Measurements from ENCODE around the gene CD19. TPM values are rescaled to one million over a fixed set of nuclear protein-coding genes. Genes with fewer than 3 reads are reported as not detected.
A peak's percentile ranks its signal among the peaks of the same experiment; 100 is the strongest.

Gene CD19
- total and polyA plus RNA-seq, 7 experiments from 2014 or later, result 0.22 to 3.0 (median 0.40) TPM

- Mint-ChIP-seq H3K4me1 (peaks cover 31 to 44% (median 42%) of the 10 kb centered on the region in 7 donors), H3K27me3 (no peaks in the 10 kb centered on the region), H3K36me3 (peaks cover 22 to 65% (median 37%) of the 10 kb centered on the region in 5 donors), H3K27ac (peak overlapping the region; percentile 80 to 98 (median 90)), H3K4me3 (peak overlapping the region; percentile 76 to 100 (median 96)), H3K9me3 (peaks cover 2 to 10% (median 8%) of the 10 kb centered on the region in 11 donors)
- peaks cover 0 to 68% (median 9%) of the 10 kb centered on the region in 3 experiments for H3K36me3 ChIP-seq (ENCODE audit: control insufficient read depth in 2 of 3, insufficient read depth in 3 of 3, low read length in 3 of 3)
- no peaks in the 10 kb centered on the region for H3K9me3 ChIP-seq (ENCODE audit: control insufficient read depth in 2 of 3, low read length in 3 of 3)
- H3K4me1 ChIP-seq (ENCODE audit: control insufficient read depth in 2 of 2, insufficient read depth in 2 of 2, low read length in 2 of 2), result peaks cover 31% of the 10 kb centered on the region in 2 donors
- ATAC-seq (no peak), DNase-seq (no peak)
- ChIA-PET CTCF (interaction anchor here (1.5 to 1.8 kb wide), 2 partner anchors 9 to 40 kb away, joined by 3 to 5 read pairs; partner anchors contain the start of gene SPNS1), POLR2A (interaction anchor here (0.5 to 8.7 kb wide), 9 partner anchors 7 to 990 kb away, joined by 3 to 194 read pairs (median 28); partner anchors contain the start of genes ASPHD1, NFATC2IP, RABEP2 and SPNS1)
- H3K4me3 ChIP-seq (ENCODE audit: low read length), result peak overlapping the region; percentile 98
- intact Hi-C loops (cut with micrococcal nuclease), result loop anchor here (2.0 kb wide), 2 partner anchors 25 to 29 kb away; no protein-coding TSS in a partner anchor
- no peaks in the 10 kb centered on the region for H3K27me3 ChIP-seq (ENCODE audit: control insufficient read depth in 2 of 2, insufficient read depth in 2 of 2, low read length in 2 of 2)
- H3K27ac ChIP-seq (ENCODE audit: low read depth, low read length), result peak overlapping the region; percentile 87
These were observed 51.9 kb downstream of the CD19 start for GRCh38 chr16:28983644-28984043.

- H3K4me1 ChIP-seq (ENCODE audit: control insufficient read depth in 2 of 2, insufficient read depth in 2 of 2, low read length in 2 of 2), result peaks cover 35% of the 10 kb centered on the region in 2 donors
These were observed 52.3 kb downstream of the CD19 start for GRCh38 chr16:28984091-28984490.

GRCh38 chr16:28984619-28985135 lies 52.9 kb downstream of the CD19 start, which contains the start of gene LAT:
Gene LAT, plus strand, starts transcription at chr16:28985052. Its CDS starts 366 bp downstream, at chr16:28985418.
- Mint-ChIP-seq H3K27me3 (no peaks in the 10 kb centered on the region), H3K36me3 (peaks cover 22 to 72% (median 43%) of the 10 kb centered on the region in 5 donors), H3K4me1 (peaks cover 41 to 54% (median 49%) of the 10 kb centered on the region in 7 donors), H3K4me3 (peak within 1 kb of the TSS; percentile 94 to 100 (median 98)), H3K9me3 (peaks cover 2 to 10% (median 8%) of the 10 kb centered on the region in 11 donors), H3K27ac (peak within 1 kb of the TSS; percentile 94 to 99 (median 97))
- Histone ChIP-seq H3K4me3 (ENCODE audit: low read length) (peak within 1 kb of the TSS; percentile 98), H3K27ac (ENCODE audit: low read depth, low read length) (peak within 1 kb of the TSS; percentile 87), H3K9me3 (ENCODE audit: control insufficient read depth in 2 of 3, low read length in 3 of 3) (no peaks in the 10 kb centered on the region), H3K27me3 (ENCODE audit: control insufficient read depth in 2 of 2, insufficient read depth in 2 of 2, low read length in 2 of 2) (no peaks in the 10 kb centered on the region), H3K36me3 (ENCODE audit: control insufficient read depth in 2 of 3, insufficient read depth in 3 of 3, low read length in 3 of 3) (peaks cover 0 to 66% (median 13%) of the 10 kb centered on the region in 3 experiments), H3K4me1 (ENCODE audit: control insufficient read depth in 2 of 2, insufficient read depth in 2 of 2, low read length in 2 of 2) (peaks cover 41% of the 10 kb centered on the region in 2 donors)
- DNase-seq (peak; percentile 67 to 87 (median 84)), ATAC-seq (peak; percentile 86)
- POLR2A ChIA-PET, result interaction anchor here (0.5 to 8.7 kb wide), 9 partner anchors 8 to 90 kb away, joined by 3 to 194 read pairs (median 28); partner anchors contain the start of genes NFATC2IP and SPNS1
- intact Hi-C loops (cut with micrococcal nuclease), result loop anchor here (2.0 to 5.0 kb wide), 3 partner anchors 24 to 57 kb away; partner anchors contain the start of gene RABEP2 (in 1 of the 2)
- CTCF ChIA-PET, result interaction anchor here (0.8 to 1.8 kb wide), 2 partner anchors 10 to 36 kb away, joined by 3 to 5 read pairs; partner anchors contain the start of gene SPNS1

More at GRCh38 chr16:28984091-28984490, 52.3 kb downstream of the CD19 start:
- intact Hi-C loops (cut with micrococcal nuclease), result loop anchor here (2.0 kb wide), 2 partner anchors 25 to 29 kb away; no protein-coding TSS in a partner anchor
- Mint-ChIP-seq H3K4me3 (peak overlapping the region; percentile 76 to 100 (median 97)), H3K4me1 (peaks cover 35 to 48% (median 43%) of the 10 kb centered on the region in 7 donors), H3K27ac (peak overlapping the region; percentile 80 to 98 (median 90)), H3K27me3 (no peaks in the 10 kb centered on the region), H3K36me3 (peaks cover 22 to 68% (median 40%) of the 10 kb centered on the region in 5 donors), H3K9me3 (peaks cover 2 to 10% (median 8%) of the 10 kb centered on the region in 11 donors)
- POLR2A ChIA-PET, result interaction anchor here (0.5 to 8.7 kb wide), 9 partner anchors 7 to 916 kb away, joined by 3 to 194 read pairs (median 28); partner anchors contain the start of genes ASPHD1, NFATC2IP, RABEP2 and SPNS1
- Histone ChIP-seq H3K4me3 (ENCODE audit: low read length) (peak overlapping the region; percentile 98), H3K9me3 (ENCODE audit: control insufficient read depth in 2 of 3, low read length in 3 of 3) (no peaks in the 10 kb centered on the region), H3K27ac (ENCODE audit: low read depth, low read length) (peak overlapping the region; percentile 87), H3K27me3 (ENCODE audit: control insufficient read depth in 2 of 2, insufficient read depth in 2 of 2, low read length in 2 of 2) (no peaks in the 10 kb centered on the region), H3K36me3 (ENCODE audit: control insufficient read depth in 2 of 3, insufficient read depth in 3 of 3, low read length in 3 of 3) (peaks cover 0 to 65% (median 9%) of the 10 kb centered on the region in 3 experiments)
- CTCF ChIA-PET, result interaction anchor here (1.8 kb wide), 1 partner anchor 9 kb away, joined by 5 read pairs; the partner anchor contains the start of gene SPNS1
- DNase-seq (no peak), ATAC-seq (no peak)

- Mint-ChIP-seq H3K4me3 (peak overlapping the region; percentile 94 to 100 (median 98)), H3K27ac (peak overlapping the region; percentile 94 to 99 (median 97)), H3K36me3 (peaks cover 26 to 79% (median 48%) of the 10 kb centered on the region in 5 donors), H3K4me1 (peaks cover 48 to 62% (median 57%) of the 10 kb centered on the region in 7 donors), H3K27me3 (no peaks in the 10 kb centered on the region), H3K9me3 (peaks cover 2 to 10% (median 8%) of the 10 kb centered on the region in 11 donors)
- H3K27me3 ChIP-seq (ENCODE audit: control insufficient read depth in 2 of 2, insufficient read depth in 2 of 2, low read length in 2 of 2), result no peaks in the 10 kb centered on the region
- peaks cover 0 to 73% (median 14%) of the 10 kb centered on the region in 3 experiments for H3K36me3 ChIP-seq (ENCODE audit: control insufficient read depth in 2 of 3, insufficient read depth in 3 of 3, low read length in 3 of 3)
- POLR2A ChIA-PET, result interaction anchor here (1.6 to 8.7 kb wide), 7 partner anchors 9 to 89 kb away, joined by 9 to 194 read pairs (median 134); partner anchors contain the start of genes NFATC2IP and SPNS1
- H3K4me3 ChIP-seq (ENCODE audit: low read length), result peak overlapping the region; percentile 98
- CTCF ChIA-PET, result interaction anchor here (0.6 to 1.7 kb wide), 3 partner anchors 8 to 35 kb away, joined by 3 to 7 read pairs (median 3); partner anchors contain the start of gene SPNS1
- intact Hi-C loops (cut with micrococcal nuclease), result loop anchor here (2.0 to 5.0 kb wide), 3 partner anchors 23 to 58 kb away; partner anchors contain the start of gene RABEP2 (in 1 of the 2)
- peak; percentile 36 for ATAC-seq
- H3K9me3 ChIP-seq (ENCODE audit: control insufficient read depth in 2 of 3, low read length in 3 of 3), result no peaks in the 10 kb centered on the region
- H3K27ac ChIP-seq (ENCODE audit: low read depth, low read length), result peak overlapping the region; percentile 87
- peaks cover 46 to 48% of the 10 kb centered on the region in 2 donors for H3K4me1 ChIP-seq (ENCODE audit: control insufficient read depth in 2 of 2, insufficient read depth in 2 of 2, low read length in 2 of 2)
- peak in 1 of 9 donors; percentile 32 for DNase-seq
These were observed 53.7 kb downstream of the CD19 start for GRCh38 chr16:28985211-28986041.

- Mint-ChIP-seq H3K4me3 (peak overlapping the region; percentile 94 to 100 (median 98)), H3K27me3 (no peaks in the 10 kb centered on the region), H3K4me1 (peaks cover 51 to 67% (median 61%) of the 10 kb centered on the region in 7 donors), H3K27ac (peak overlapping the region; percentile 94 to 99 (median 97)), H3K9me3 (peaks cover 2 to 10% (median 8%) of the 10 kb centered on the region in 11 donors), H3K36me3 (peaks cover 26 to 81% (median 52%) of the 10 kb centered on the region in 5 donors)
- H3K36me3 ChIP-seq (ENCODE audit: control insufficient read depth in 2 of 3, insufficient read depth in 3 of 3, low read length in 3 of 3), result peaks cover 0 to 75% (median 15%) of the 10 kb centered on the region in 3 experiments
- peaks cover 46 to 54% of the 10 kb centered on the region in 2 donors for H3K4me1 ChIP-seq (ENCODE audit: control insufficient read depth in 2 of 2, insufficient read depth in 2 of 2, low read length in 2 of 2)
- H3K4me3 ChIP-seq (ENCODE audit: low read length), result peak overlapping the region; percentile 98
- intact Hi-C loops (cut with micrococcal nuclease), result loop anchor here in 1 of 2 donors (5.0 kb wide), 1 partner anchor 59 kb away; the partner anchor contains the start of gene RABEP2
- H3K9me3 ChIP-seq (ENCODE audit: control insufficient read depth in 2 of 3, low read length in 3 of 3), result no peaks in the 10 kb centered on the region
- ChIA-PET POLR2A (interaction anchor here (0.6 to 8.7 kb wide), 8 partner anchors 9 to 694 kb away, joined by 3 to 194 read pairs (median 81); partner anchors contain the start of gene SPNS1), CTCF (interaction anchor here (0.6 to 1.7 kb wide), 5 partner anchors 9 to 40 kb away, joined by 3 to 7 read pairs (median 4); partner anchors contain the start of gene SPNS1)
- peak overlapping the region; percentile 87 for H3K27ac ChIP-seq (ENCODE audit: low read depth, low read length)
- no peaks in the 10 kb centered on the region for H3K27me3 ChIP-seq (ENCODE audit: control insufficient read depth in 2 of 2, insufficient read depth in 2 of 2, low read length in 2 of 2)
- DNase-seq, result no peak
- no peak for ATAC-seq
These were observed 54.3 kb downstream of the CD19 start for GRCh38 chr16:28986046-28986445.

All from naive thymus-derived CD4-positive, alpha-beta T cell (primary cell).